HG03066 (cell line): ENCODE data around the gene TMEM231.
A peak's percentile ranks its signal among the peaks of the same experiment; 100 is the strongest.

ENCODE experiments used
- ATAC-seq: cut with Tn5 transposase; IDR thresholded peaks from one replicate; pipeline ENCODE4 v1.9.1; 2021; ENCODE audit warnings: low read depth; ENCODE audit not compliant: unreplicated experiment

Gene TMEM231

DNA sequence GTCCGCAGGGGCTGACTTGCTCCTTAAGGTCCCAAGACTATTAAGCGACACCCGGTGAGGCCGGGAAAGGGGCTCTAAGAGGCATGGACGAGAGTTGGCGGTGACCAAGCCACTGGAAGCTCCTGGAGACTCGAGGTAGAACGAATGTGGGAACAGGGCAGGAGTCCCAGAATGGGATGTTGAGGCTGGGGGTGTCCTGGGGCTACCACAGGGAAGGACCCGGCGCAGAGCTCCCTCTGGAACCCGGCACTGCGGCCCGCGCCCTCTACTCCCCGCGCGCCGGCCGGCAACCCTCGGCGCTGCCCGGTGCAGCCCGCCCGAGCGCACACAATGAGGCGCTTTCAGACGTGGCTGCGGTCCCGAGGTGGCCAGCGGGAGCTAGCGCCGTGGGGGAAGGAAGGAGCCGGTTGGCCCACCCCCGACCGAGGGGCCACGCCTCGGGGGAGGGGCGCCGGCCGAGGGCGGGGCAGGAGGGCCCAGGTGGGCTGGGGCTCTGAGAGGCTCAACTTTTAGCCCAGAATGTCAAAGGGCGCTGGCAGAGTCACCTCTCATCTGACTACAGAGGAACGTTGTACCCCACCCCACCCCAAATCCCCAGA lies 60.9 kb downstream of the TMEM231 start, which contains the start of gene CHST6:
Gene CHST6 (minus strand): TSS at position 366 of the 599 bp plus-strand sequence. CDS start 15,613 bp downstream, outside the sequence.
- ATAC-seq = peak; percentile 63

DNA sequence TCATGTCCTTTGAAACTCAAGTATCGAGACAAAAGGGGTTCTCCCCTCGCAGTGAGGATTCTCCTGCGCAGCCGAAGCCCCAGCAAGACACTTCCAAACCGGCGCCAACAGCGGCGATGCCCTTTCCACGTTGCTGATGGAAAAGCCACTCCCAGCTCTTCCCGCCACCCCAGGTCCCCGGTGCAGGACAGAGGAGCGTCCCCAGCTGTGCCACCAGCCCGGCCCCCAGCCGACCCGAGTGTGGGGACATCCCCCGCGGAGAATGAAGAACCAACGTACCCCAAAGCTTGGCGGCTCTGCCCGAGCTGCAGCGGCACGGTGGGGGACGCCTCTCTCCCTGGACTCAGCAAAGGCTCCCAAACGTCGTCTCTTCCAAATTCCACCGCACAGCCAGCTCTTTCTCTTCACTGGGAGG lies 61.4 kb downstream of the TMEM231 start:
- no peak for ATAC-seq

DNA sequence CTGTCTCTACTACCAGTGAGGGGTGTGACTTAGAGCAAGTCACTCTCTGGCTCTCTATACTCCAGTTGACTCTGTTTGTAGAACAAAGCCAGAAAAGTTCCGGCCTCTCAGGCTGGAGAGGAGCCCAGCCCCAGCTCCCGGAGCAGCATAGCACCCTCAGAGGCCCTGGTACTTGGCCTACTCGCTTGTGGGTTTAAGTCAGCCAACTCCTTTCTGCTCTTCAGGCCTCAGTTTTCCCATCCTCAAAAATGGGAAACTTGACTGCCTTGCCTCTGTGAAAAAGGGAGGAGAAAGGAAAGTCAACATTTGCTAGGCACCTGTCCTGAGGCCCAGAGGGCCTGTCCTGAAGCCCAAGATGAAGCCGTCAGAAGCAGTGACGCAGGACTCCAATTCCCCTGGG lies 61.9 kb downstream of the TMEM231 start:
- no peak for ATAC-seq

DNA sequence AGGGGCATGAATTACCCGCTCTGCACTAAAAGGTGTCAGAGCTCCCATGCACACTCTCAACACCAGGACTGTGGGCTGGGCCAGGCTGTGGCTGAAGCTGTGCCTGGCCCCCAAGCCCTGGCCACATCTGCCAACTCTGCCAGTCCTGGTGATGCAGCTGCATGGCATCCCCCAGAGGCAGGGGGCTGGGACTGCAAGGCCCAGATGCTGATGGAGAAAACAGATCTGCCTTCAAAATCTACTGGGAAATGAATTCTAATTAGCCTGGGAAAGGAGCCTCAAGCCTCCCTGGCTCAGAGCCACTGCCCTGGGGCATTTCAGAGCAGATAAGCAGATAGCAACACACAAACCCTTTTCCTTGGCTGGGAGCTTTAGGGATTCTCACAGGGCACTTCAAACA lies 64.2 kb downstream of the TMEM231 start:
- ATAC-seq = no peak

DNA sequence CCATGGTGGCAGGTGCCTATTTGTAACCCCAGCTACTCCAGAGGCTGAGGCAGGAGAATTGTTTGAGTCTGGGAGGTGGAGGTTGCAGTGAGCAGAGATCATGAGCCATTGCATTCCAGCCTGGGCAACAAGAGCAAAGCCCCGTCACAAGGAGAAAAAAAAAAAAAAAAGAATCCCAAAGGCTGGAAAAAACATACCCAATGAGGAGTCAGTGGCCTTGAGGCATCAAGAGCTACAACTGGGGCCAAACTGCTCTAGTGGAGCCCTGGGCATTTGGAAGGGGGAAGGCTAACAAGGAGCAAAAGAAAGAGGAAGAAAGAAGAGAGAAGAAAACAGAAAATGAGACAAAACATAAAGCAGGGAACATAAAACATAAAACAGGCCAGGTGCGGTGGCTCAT lies 67.7 kb downstream of the TMEM231 start:
- ATAC-seq = no peak
